Thoracic aorta (tissue), 2 donors: ENCODE data around the gene SULT1A3. TPM values are rescaled to one million over a fixed set of nuclear protein-coding genes. Genes with fewer than 3 reads are reported as not detected.

Experiments
- ATAC-seq: fragments of 150-250 bp; one replicate; pipeline ENCODE4 v1.8.0; 2017; ENCODE audit warnings: low read depth; ENCODE audit not compliant: insufficient number of reproducible peaks, low FRiP score
- DNase-seq: peaks from one replicate; pipeline ENCODE4 v3.0.0-alpha.2; 2020; ENCODE audit warnings: low spot score
- H3K27ac ChIP-seq, 2 donors: fragments of 200-600 bp; sonication (generic); 1 replicate in 1 of 2; 2 replicates in 1 of 2; pipeline ENCODE4 v1.5.1; 2016; ENCODE audit warnings: mild to moderate bottlenecking in 2 of 2, moderate library complexity in 2 of 2
- H3K27me3 ChIP-seq: fragments of 200-600 bp; sonication (generic); replicated peaks from 2 replicates; pipeline ENCODE4 v1.6.0; 2016; ENCODE audit warnings: mild to moderate bottlenecking; ENCODE audit not compliant: insufficient read depth
- H3K36me3 ChIP-seq: fragments of 200-600 bp; sonication (generic); one replicate; pipeline ENCODE4 v1.5.1; 2016
- H3K4me1 ChIP-seq, 2 donors: fragments of 200-600 bp; sonication (generic); 1 replicate in 1 of 2; 2 replicates in 1 of 2; pipeline versions ENCODE4 v1.5.1 to v1.6.0; 2016; ENCODE audit warnings: low read depth in 2 of 2, mild to moderate bottlenecking in 1 of 2; ENCODE audit not compliant: control insufficient read depth in 1 of 2
- H3K4me3 ChIP-seq: fragments of 200-600 bp; sonication (generic); 2 replicates; pipeline ENCODE4 v1.5.1; 2016; ENCODE audit warnings: mild to moderate bottlenecking
- H3K9me3 ChIP-seq: fragments of 200-600 bp; sonication (generic); 2 replicates; pipeline ENCODE4 v1.5.1; 2016
- CTCF ChIP-seq: fragments of 200-600 bp; sonication (generic); IDR thresholded peaks from one replicate; pipeline ENCODE4 v1.5.1; 2019; ENCODE audit warnings: antibody characterized with exemption
- total RNA-seq, 2 donors: library from RNA; depleted of rRNA; stranded (reverse); fragments of >200 nt; gene quantifications; one replicate each; pipeline versions ENCODE4 v1.1.0 to v1.2.3, GENCODE V29; 2016

The SULT1A3 gene
- total RNA-seq, 2 donors from 2014 or later = 11.1 to 15.6 TPM

GRCh38 chr16:30184891-30185682 lies 14.0 kb upstream of the SULT1A3 start:
- H3K27ac ChIP-seq = no peak overlapping the region
- no peaks in the 10 kb centered on the region for H3K9me3 ChIP-seq
- DNase-seq (no peak), ATAC-seq (no peak)
- H3K4me1 ChIP-seq = peaks cover 6 to 10% of the 10 kb centered on the region in 2 donors
- H3K27me3 ChIP-seq = no peaks in the 10 kb centered on the region
- TF ChIP-seq CTCF = no peak
- H3K36me3 ChIP-seq = no peaks in the 10 kb centered on the region
- peak overlapping the region; percentile 73 for H3K4me3 ChIP-seq

GRCh38 chr16:30185683-30186421 lies 13.2 kb upstream of the SULT1A3 start:
- Histone ChIP-seq H3K4me1 (peaks cover 6 to 10% of the 10 kb centered on the region in 2 donors), H3K27ac (no peak overlapping the region), H3K27me3 (no peaks in the 10 kb centered on the region), H3K36me3 (no peaks in the 10 kb centered on the region), H3K9me3 (no peaks in the 10 kb centered on the region), H3K4me3 (peak overlapping the region; percentile 73)
- ATAC-seq (no peak), DNase-seq (no peak)
- no peak for TF ChIP-seq CTCF

GRCh38 chr16:30186444-30186781 lies 12.6 kb upstream of the SULT1A3 start:
- ATAC-seq (no peak), DNase-seq (no peak)
- TF ChIP-seq CTCF = no peak
- H3K27ac ChIP-seq = peak overlapping the region in 1 of 2 donors; percentile 21
- H3K36me3 ChIP-seq = no peaks in the 10 kb centered on the region
- H3K9me3 ChIP-seq = no peaks in the 10 kb centered on the region
- no peaks in the 10 kb centered on the region for H3K27me3 ChIP-seq
- peak overlapping the region; percentile 73 for H3K4me3 ChIP-seq
- H3K4me1 ChIP-seq = peaks cover 6 to 10% of the 10 kb centered on the region in 2 donors

GRCh38 chr16:30186782-30187555 lies 12.1 kb upstream of the SULT1A3 start:
- Histone ChIP-seq H3K9me3 (no peaks in the 10 kb centered on the region), H3K4me1 (peaks cover 6 to 10% of the 10 kb centered on the region in 2 donors), H3K27me3 (no peaks in the 10 kb centered on the region), H3K27ac (peak overlapping the region in 1 of 2 donors; percentile 21), H3K4me3 (peak overlapping the region; percentile 73), H3K36me3 (no peaks in the 10 kb centered on the region)
- DNase-seq (no peak), ATAC-seq (no peak)
- peak; percentile 47 for TF ChIP-seq CTCF

GRCh38 chr16:30187556-30187865 lies 11.5 kb upstream of the SULT1A3 start:
- Histone ChIP-seq H3K36me3 (no peaks in the 10 kb centered on the region), H3K4me3 (no peak overlapping the region), H3K9me3 (no peaks in the 10 kb centered on the region), H3K4me1 (peaks cover 6 to 10% of the 10 kb centered on the region in 2 donors), H3K27me3 (no peaks in the 10 kb centered on the region), H3K27ac (no peak overlapping the region)
- no peak for ATAC-seq
- no peak for DNase-seq
- no peak for TF ChIP-seq CTCF
